HepG2 (cell line): Measurements from ENCODE around the gene BEST2. TPM values are rescaled to one million over a fixed set of nuclear protein-coding genes. Genes with fewer than 3 reads are reported as not detected.

ENCODE experiments used
- BHLHE40 ChIP-seq: IDR thresholded peaks from 2 replicates; pipeline ENCODE4 v1.6.1; 2011; ENCODE audit warnings: low read length, improper control_type of control experiment
- BRD4 ChIP-seq: sonication (generic); formaldehyde crosslinking; IDR thresholded peaks from 2 replicates; pipeline ENCODE4 v1.4.0; 2020; ENCODE audit warnings: missing genetic modification reagents
- DPF2 ChIP-seq: sonication (generic); formaldehyde crosslinking; IDR thresholded peaks from 2 replicates; pipeline ENCODE4 v1.4.0; 2020; ENCODE audit warnings: mild to moderate bottlenecking, low read depth, missing genetic modification reagents, borderline replicate concordance
- HMG20B ChIP-seq: conservative IDR thresholded peaks from 2 replicates; pipeline ENCODE4 v1.6.1; 2016; ENCODE audit warnings: missing genetic modification reagents, missing compliant biosample characterization
- HOXA5 ChIP-seq: sonication (generic); formaldehyde crosslinking; IDR thresholded peaks from 2 replicates; pipeline ENCODE4 v1.4.0; 2020; ENCODE audit warnings: missing genetic modification reagents
- IKZF1 ChIP-seq: fragments of 450-650 bp; IDR thresholded peaks from 2 replicates; pipeline ENCODE4 v1.7.1; 2016
- KAT8 ChIP-seq: IDR thresholded peaks from 2 replicates; pipeline ENCODE4 v1.6.1; 2016; ENCODE audit warnings: missing genetic modification reagents, missing compliant biosample characterization
- LCORL ChIP-seq, 2 experiments: fragments of 450-650 bp in 1 of 2; sonication (generic) in 1 of 2; formaldehyde crosslinking in 1 of 2; IDR thresholded peaks; 2 replicates each; pipeline versions ENCODE4 v1.5.0 to v1.6.1; 2017 to 2020; ENCODE audit warnings: antibody characterized with exemption in 1 of 2, missing genetic modification reagents in 1 of 2
- RARA ChIP-seq: IDR thresholded peaks from 2 replicates; pipeline ENCODE4 v1.6.1; 2016; ENCODE audit warnings: missing genetic modification reagents, missing compliant biosample characterization
- REPIN1 ChIP-seq: sonication (generic); formaldehyde crosslinking; IDR thresholded peaks from 2 replicates; pipeline ENCODE4 v1.8.0; 2022; ENCODE audit warnings: missing genetic modification reagents, low read depth, mild to moderate bottlenecking, borderline replicate concordance
- SRSF1 ChIP-seq: fragments of 200-400 bp; formaldehyde crosslinking; optimal IDR thresholded peaks from 2 replicates; pipeline ENCODE3; 2017; ENCODE audit warnings: mild to moderate bottlenecking, low read depth, low read length, moderate library complexity
- SSRP1 ChIP-seq: IDR thresholded peaks from 2 replicates; pipeline ENCODE4 v1.6.1; 2016; ENCODE audit warnings: control low read depth
- TEAD3 ChIP-seq: optimal IDR thresholded peaks from 2 replicates; pipeline ENCODE3; 2016; ENCODE audit warnings: borderline replicate concordance
- ZNF292 ChIP-seq: sonication (generic); formaldehyde crosslinking; IDR thresholded peaks from 2 replicates; pipeline ENCODE4 v1.8.1; 2022; ENCODE audit warnings: mild to moderate bottlenecking, low read depth, missing genetic modification reagents, borderline replicate concordance
- ZNF484 ChIP-seq: sonication (generic); formaldehyde crosslinking; IDR thresholded peaks from 2 replicates; pipeline ENCODE4 v1.5.1; 2020; ENCODE audit warnings: mild to moderate bottlenecking, low read depth, missing genetic modification reagents, borderline replicate concordance
- ZNF674 ChIP-seq: sonication (generic); formaldehyde crosslinking; IDR thresholded peaks from 2 replicates; pipeline ENCODE4 v1.5.0; 2020; ENCODE audit warnings: low read depth, mild to moderate bottlenecking, missing genetic modification reagents
- ZNF747 ChIP-seq: sonication (generic); formaldehyde crosslinking; IDR thresholded peaks from 2 replicates; pipeline ENCODE4 v1.8.1; 2023; ENCODE audit warnings: missing genetic modification reagents, mild to moderate bottlenecking, borderline replicate concordance
- ZNF83 ChIP-seq: sonication (generic); formaldehyde crosslinking; IDR thresholded peaks from 2 replicates; pipeline ENCODE4 v1.4.0; 2020; ENCODE audit warnings: missing genetic modification reagents, mild to moderate bottlenecking, borderline replicate concordance
- polyA plus RNA-seq, 8 experiments: library from polyadenylated mRNA; depleted of rRNA in 3 of 8; stranded (reverse) in 7 of 8; unstranded in 1 of 8; fragments of >200 nt; fragmentation: Illumina TruSeq in 4 of 8; extraction: Trizol in 4 of 8; gene quantifications; 2 replicates each; pipeline versions ENCODE4 v1.2.1 to v1.2.3, GENCODE V29; 2011 to 2016; ENCODE audit warnings: low read depth in 4 of 8, missing spikeins in 1 of 8, mixed read lengths in 1 of 8; ENCODE audit not compliant: insufficient read depth in 1 of 8
- total RNA-seq, 5 experiments: library from RNA; depleted of rRNA; stranded (reverse); fragments of >200 nt; fragmentation: Illumina TruSeq; extraction: Trizol; gene quantifications; 2 replicates each; pipeline ENCODE4 v1.2.3, GENCODE V29; 2016; ENCODE audit warnings: low read depth in 1 of 5
- TF ChIP-seq, protein P1 (sequence below): sonication (generic); formaldehyde crosslinking; IDR thresholded peaks from 2 replicates; pipeline ENCODE4 v1.4.0; 2020; ENCODE audit warnings: mild to moderate bottlenecking, missing genetic modification reagents
- TF ChIP-seq, protein P2 (sequence below): sonication (generic); formaldehyde crosslinking; IDR thresholded peaks from 2 replicates; pipeline ENCODE4 v1.4.0; 2020; ENCODE audit warnings: missing genetic modification reagents, borderline replicate concordance
- TF ChIP-seq, protein P3 (sequence below): sonication (generic); formaldehyde crosslinking; IDR thresholded peaks from 2 replicates; pipeline ENCODE4 v1.8.0; 2022; ENCODE audit warnings: mild to moderate bottlenecking, missing genetic modification reagents, borderline replicate concordance

The BEST2 gene
- total and polyA plus RNA-seq, 2 of the 13 experiments (the other 11 are each of a cell fraction or from before 2014, with no cell fraction given): not detected

DNA sequence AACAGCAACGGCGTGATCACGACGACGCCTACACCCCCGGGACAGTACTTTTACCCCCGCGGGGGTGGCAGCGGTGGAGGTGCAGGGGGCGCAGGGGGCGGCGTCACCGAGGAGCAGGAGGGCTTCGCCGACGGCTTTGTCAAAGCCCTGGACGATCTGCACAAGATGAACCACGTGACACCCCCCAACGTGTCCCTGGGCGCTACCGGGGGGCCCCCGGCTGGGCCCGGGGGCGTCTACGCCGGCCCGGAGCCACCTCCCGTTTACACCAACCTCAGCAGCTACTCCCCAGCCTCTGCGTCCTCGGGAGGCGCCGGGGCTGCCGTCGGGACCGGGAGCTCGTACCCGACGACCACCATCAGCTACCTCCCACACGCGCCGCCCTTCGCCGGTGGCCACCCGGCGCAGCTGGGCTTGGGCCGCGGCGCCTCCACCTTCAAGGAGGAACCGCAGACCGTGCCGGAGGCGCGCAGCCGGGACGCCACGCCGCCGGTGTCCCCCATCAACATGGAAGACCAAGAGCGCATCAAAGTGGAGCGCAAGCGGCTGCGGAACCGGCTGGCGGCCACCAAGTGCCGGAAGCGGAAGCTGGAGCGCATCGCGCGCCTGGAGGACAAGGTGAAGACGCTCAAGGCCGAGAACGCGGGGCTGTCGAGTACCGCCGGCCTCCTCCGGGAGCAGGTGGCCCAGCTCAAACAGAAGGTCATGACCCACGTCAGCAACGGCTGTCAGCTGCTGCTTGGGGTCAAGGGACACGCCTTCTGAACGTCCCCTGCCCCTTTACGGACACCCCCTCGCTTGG lies 40.7 kb downstream of the BEST2 start (continued):
- TF ChIP-seq RARA (peak; percentile 69), IKZF1 (no peak), SRSF1 (no peak), ZNF674 (no peak), HMG20B (CRISPR knock-in tag) (no peak), ZNF292 (CRISPR knock-in tag) (0 out of 2 replicates have a peak, but pooled peaks have one; percentile 18), REPIN1 (peak; percentile 38; the same call in 1 of the 2 replicates), ZNF83 (CRISPR knock-in tag) (peak; percentile 46; the same call in 1 of the 2 replicates), DPF2 (CRISPR knock-in tag) (0 out of 2 replicates have a peak, but pooled peaks have one; percentile 6), TEAD3 (CRISPR knock-in tag) (peak; percentile 22), LCORL (IDR thresholded peaks at IDR 0.05) (no peak), LCORL (CRISPR knock-in tag; IDR thresholded peaks at IDR 0.05) (peak; percentile 60; the same call in 1 of the 2 replicates), SSRP1 (CRISPR knock-in tag) (no peak), HOXA5 (CRISPR knock-in tag) (0 out of 2 replicates have a peak, but pooled peaks have one; percentile 6), BRD4 (CRISPR knock-in tag) (peak; percentile 25; the same call in 1 of the 2 replicates), KAT8 (CRISPR knock-in tag) (peak; percentile 64), ZNF484 (CRISPR knock-in tag) (0 out of 2 replicates have a peak, but pooled peaks have one; percentile 45), BHLHE40 (no peak), ZNF747 (CRISPR knock-in tag) (peak; percentile 59; the same call in 1 of the 2 replicates)
- TF ChIP-seq, protein P1, sequence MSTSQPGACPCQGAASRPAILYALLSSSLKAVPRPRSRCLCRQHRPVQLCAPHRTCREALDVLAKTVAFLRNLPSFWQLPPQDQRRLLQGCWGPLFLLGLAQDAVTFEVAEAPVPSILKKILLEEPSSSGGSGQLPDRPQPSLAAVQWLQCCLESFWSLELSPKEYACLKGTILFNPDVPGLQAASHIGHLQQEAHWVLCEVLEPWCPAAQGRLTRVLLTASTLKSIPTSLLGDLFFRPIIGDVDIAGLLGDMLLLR (CRISPR knock-in tag): peak; percentile 90
- TF ChIP-seq, protein P2, sequence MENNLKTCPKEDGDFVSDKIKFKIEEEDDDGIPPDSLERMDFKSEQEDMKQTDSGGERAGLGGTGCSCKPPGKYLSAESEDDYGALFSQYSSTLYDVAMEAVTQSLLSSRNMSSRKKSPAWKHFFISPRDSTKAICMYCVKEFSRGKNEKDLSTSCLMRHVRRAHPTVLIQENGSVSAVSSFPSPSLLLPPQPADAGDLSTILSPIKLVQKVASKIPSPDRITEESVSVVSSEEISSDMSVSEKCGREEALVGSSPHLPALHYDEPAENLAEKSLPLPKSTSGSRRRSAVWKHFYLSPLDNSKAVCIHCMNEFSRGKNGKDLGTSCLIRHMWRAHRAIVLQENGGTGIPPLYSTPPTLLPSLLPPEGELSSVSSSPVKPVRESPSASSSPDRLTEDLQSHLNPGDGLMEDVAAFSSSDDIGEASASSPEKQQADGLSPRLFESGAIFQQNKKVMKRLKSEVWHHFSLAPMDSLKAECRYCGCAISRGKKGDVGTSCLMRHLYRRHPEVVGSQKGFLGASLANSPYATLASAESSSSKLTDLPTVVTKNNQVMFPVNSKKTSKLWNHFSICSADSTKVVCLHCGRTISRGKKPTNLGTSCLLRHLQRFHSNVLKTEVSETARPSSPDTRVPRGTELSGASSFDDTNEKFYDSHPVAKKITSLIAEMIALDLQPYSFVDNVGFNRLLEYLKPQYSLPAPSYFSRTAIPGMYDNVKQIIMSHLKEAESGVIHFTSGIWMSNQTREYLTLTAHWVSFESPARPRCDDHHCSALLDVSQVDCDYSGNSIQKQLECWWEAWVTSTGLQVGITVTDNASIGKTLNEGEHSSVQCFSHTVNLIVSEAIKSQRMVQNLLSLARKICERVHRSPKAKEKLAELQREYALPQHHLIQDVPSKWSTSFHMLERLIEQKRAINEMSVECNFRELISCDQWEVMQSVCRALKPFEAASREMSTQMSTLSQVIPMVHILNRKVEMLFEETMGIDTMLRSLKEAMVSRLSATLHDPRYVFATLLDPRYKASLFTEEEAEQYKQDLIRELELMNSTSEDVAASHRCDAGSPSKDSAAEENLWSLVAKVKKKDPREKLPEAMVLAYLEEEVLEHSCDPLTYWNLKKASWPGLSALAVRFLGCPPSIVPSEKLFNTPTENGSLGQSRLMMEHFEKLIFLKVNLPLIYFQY: 0 out of 2 replicates have a peak, but pooled peaks have one; percentile 44
- TF ChIP-seq, protein P3, sequence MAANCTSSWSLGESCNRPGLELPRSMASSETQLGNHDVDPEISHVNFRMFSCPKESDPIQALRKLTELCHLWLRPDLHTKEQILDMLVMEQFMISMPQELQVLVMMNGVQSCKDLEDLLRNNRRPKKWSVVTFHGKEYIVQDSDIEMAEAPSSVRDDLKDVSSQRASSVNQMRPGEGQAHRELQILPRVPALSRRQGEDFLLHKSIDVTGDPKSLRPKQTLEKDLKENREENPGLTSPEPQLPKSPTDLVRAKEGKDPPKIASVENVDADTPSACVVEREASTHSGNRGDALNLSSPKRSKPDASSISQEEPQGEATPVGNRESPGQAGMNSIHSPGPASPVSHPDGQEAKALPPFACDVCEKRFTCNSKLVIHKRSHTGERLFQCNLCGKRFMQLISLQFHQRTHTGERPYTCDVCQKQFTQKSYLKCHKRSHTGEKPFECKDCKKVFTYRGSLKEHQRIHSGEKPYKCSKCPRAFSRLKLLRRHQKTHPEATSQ (CRISPR knock-in tag): no peak
